Thymus (tissue), 11 donors: ENCODE data around the gene PPP4R4. TPM values are rescaled to one million over a fixed set of nuclear protein-coding genes. Genes with fewer than 3 reads are reported as not detected.

Experiments used
- DNase-seq, 9 donors: peaks; one replicate each; pipeline ENCODE4 v3.0.0-alpha.2; 2013; ENCODE audit warnings: low spot score in 9 of 9, low read depth in 6 of 9, missing footprints in 1 of 9
- H3K27ac ChIP-seq, 2 donors: one replicate each; pipeline ENCODE4 v1.5.1; 2013; ENCODE audit warnings: control low read depth in 1 of 2, low read depth in 1 of 2, low read length in 1 of 2, mild to moderate bottlenecking in 1 of 2, moderate library complexity in 1 of 2
- H3K27me3 ChIP-seq, 2 donors: one replicate each; pipeline ENCODE4 v1.5.1; 2013; ENCODE audit warnings: low read length in 1 of 2; ENCODE audit not compliant: control insufficient read depth in 2 of 2, insufficient read depth in 1 of 2
- H3K36me3 ChIP-seq, 2 donors: one replicate each; pipeline ENCODE4 v1.5.1; 2013; ENCODE audit warnings: low read length in 1 of 2, mild to moderate bottlenecking in 1 of 2, moderate library complexity in 1 of 2; ENCODE audit not compliant: control insufficient read depth in 2 of 2, insufficient read depth in 2 of 2
- H3K4me1 ChIP-seq, 2 donors: one replicate each; pipeline ENCODE4 v1.5.1; 2013; ENCODE audit warnings: low read length in 2 of 2; ENCODE audit not compliant: control insufficient read depth in 2 of 2, insufficient read depth in 2 of 2
- H3K4me3 ChIP-seq, 2 donors: one replicate each; pipeline ENCODE4 v1.5.1; 2013; ENCODE audit warnings: low read length in 2 of 2, control low read depth in 1 of 2, mild to moderate bottlenecking in 1 of 2
- H3K9me3 ChIP-seq, 2 donors: one replicate each; pipeline ENCODE4 v1.5.1; 2013; ENCODE audit warnings: low read length in 1 of 2, mild to moderate bottlenecking in 1 of 2; ENCODE audit not compliant: control insufficient read depth in 2 of 2, insufficient read depth in 1 of 2
- WGBS: extraction: QIAGEN DNeasy Blood & Tissue Kit; methylation state at CpG from one replicate; pipeline ENCODE4 v1.1.7; 2013; 5-methylcytosine and 5-hydroxymethylcytosine counted together
- polyA plus RNA-seq: library from polyadenylated mRNA; stranded (reverse); fragments of 200-250 nt; gene quantifications from one replicate; pipeline ENCODE4 v1.2.3, GENCODE V29; 2013
- total RNA-seq: library from RNA; stranded (reverse); fragments of 120-200 nt; gene quantifications from one replicate; pipeline ENCODE4 v1.2.4, GENCODE V29; 2013
- donor health status: healthy.

PPP4R4 gene
- total and polyA plus RNA-seq, 2 donors = 0.24 to 1.3 TPM

DNA sequence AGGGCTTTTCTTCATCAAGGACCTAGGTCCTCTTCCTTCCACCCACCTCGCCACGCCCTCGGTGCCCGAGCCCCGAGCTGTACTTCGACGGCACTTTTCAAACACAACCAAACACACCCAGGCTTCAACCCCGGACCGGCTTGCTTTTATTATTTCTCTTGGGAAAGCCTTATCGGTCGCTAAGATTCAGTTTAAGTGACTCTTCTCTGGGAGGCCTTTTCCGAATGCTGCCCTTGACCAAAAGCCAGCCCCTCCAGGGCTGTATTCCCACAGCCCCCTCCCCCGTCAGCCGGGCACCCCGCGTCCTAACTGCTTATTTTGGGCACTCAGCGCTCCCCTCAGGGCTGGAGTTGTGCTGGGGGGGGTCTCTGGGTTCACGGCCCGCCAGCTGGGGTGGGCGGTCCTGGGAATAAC lies 644 bp upstream of the PPP4R4 start:
- H3K27me3 ChIP-seq = peaks cover 33 to 58% of the 10 kb centered on the region in 2 donors
- H3K36me3 ChIP-seq = no peaks in the 10 kb centered on the region
- H3K4me1 ChIP-seq = peaks cover 4 to 6% of the 10 kb centered on the region in 2 donors
- H3K9me3 ChIP-seq = no peaks in the 10 kb centered on the region
- DNase-seq = no peak
- peak overlapping the region; percentile 53 to 78 for H3K4me3 ChIP-seq
- peak overlapping the region in 1 of 2 donors; percentile 52 for H3K27ac ChIP-seq
- 2% methylated on average over 20 of the region's 20 CpGs for WGBS

DNA sequence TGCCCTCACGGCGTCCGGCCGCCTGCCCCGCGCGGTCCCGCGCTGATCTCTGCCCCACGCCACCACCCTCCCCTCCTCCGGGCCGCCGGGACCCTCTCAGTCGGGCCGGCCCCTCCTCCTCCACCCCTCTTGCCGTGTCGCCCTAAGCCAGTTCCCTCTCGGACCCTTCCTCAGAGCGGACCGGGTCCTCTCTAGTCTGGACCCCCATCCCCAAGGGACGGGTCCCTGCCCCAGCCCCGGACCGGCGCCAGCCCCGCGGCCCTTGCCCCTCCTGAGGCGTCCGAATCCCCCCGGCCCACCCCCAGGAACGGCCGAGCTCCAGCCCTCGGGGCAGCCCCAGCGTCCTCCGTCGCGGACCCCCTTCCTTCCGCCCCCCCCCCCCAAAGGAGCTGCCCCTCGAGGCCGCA lies 485 bp downstream of the PPP4R4 start:
- peaks cover 35 to 60% of the 10 kb centered on the region in 2 donors for H3K27me3 ChIP-seq
- peak overlapping the region in 1 of 2 donors; percentile 78 for H3K4me3 ChIP-seq
- no peaks in the 10 kb centered on the region for H3K9me3 ChIP-seq
- H3K36me3 ChIP-seq = no peaks in the 10 kb centered on the region
- H3K27ac ChIP-seq = no peak overlapping the region
- peaks cover 4 to 6% of the 10 kb centered on the region in 2 donors for H3K4me1 ChIP-seq
- no peak for DNase-seq
- 3% methylated on average over 38 of the region's 39 CpGs for WGBS

DNA sequence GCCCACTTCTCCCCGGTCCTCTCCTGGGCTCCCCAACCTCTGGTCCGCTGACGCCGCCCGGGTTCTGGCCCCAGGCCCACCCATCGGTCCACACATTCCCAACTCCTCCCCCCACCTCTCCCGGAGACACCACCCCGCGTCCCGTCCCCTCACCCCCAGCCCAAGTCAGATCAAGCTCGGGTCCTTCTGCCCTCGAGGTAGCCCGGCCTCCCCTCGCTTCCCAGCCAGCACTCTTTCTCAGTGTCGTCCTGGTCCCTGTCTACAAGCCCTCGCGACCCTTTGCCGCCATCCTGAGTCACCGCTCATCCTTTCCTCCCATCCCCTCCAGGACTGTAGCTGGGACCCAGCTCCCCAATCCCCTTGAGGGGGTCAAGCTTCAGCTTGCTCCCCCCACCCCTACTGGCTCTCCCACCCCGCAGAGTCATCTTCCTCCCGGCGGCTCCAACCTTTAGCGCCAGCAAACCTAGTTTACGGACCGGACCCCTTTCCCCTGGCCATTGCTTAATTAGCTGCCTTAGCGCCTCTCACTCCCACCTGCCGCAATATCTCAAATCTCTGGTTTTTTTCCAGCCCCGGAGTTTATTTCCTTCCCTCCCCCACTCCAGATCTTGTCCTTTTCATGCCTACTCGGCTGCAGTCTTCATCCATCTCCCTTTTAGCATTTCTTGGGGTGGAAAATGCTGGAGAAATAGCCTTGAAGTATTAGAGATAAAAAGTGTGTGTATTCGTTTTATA lies 1.1 kb downstream of the PPP4R4 start:
- DNase-seq = no peak
- WGBS = 6% methylated on average over 30 of the region's 30 CpGs
- H3K36me3 ChIP-seq = no peaks in the 10 kb centered on the region
- H3K9me3 ChIP-seq = no peaks in the 10 kb centered on the region
- peaks cover 35 to 63% of the 10 kb centered on the region in 2 donors for H3K27me3 ChIP-seq
- peaks cover 4 to 6% of the 10 kb centered on the region in 2 donors for H3K4me1 ChIP-seq
- no peak overlapping the region for H3K27ac ChIP-seq
- peak overlapping the region in 1 of 2 donors; percentile 78 for H3K4me3 ChIP-seq

DNA sequence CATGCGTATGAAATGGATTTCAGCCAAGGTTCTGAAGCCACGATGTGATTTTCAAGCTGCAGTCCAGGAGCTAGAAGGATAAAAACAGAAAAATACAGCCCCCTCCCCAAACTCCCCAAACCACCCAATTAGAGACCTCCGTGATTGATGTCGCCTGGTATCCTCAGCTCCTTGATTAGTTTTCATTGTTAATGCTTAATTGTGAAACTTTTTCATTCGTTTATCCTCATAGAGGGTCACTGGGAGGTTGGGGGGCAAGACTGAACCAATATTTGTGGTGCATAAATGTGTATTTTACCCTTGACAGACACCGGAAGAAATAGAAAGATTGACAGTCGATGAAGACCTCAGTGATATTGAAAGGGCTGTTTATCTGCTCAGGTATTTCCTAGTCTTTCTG lies 1.6 kb downstream of the PPP4R4 start:
- H3K9me3 ChIP-seq = no peaks in the 10 kb centered on the region
- H3K27me3 ChIP-seq = peaks cover 35 to 62% of the 10 kb centered on the region in 2 donors
- H3K27ac ChIP-seq = no peak overlapping the region
- peaks cover 4 to 6% of the 10 kb centered on the region in 2 donors for H3K4me1 ChIP-seq
- H3K4me3 ChIP-seq = no peak overlapping the region
- H3K36me3 ChIP-seq = no peaks in the 10 kb centered on the region
- DNase-seq = no peak
- 36% methylated on average over 7 of the region's 7 CpGs for WGBS

DNA sequence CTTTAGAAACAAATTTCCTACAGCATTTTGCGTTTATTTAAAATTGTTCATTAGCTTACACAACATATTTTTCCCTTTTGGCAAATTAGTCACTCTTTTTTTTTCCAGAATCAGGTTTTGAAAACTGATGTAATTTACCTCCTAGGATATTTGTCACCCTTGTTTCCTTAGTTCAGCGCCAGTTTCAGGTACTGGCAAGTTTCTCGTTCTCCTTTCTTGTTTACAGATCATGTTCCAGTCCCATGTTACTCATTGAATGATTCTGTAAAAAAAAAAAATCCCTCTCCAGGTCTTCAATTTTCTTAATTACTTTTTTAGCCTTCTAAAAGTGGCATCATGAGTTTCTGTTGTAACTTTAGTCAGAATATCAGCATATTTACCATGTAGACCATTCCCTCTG lies 2.7 kb downstream of the PPP4R4 start:
- Histone ChIP-seq H3K27ac (no peak overlapping the region), H3K4me1 (peaks cover 4 to 6% of the 10 kb centered on the region in 2 donors), H3K9me3 (no peaks in the 10 kb centered on the region), H3K36me3 (no peaks in the 10 kb centered on the region), H3K4me3 (no peak overlapping the region), H3K27me3 (peaks cover 33 to 54% of the 10 kb centered on the region in 2 donors)
- 88% methylated on average over 3 of the region's 3 CpGs for WGBS
- no peak for DNase-seq

DNA sequence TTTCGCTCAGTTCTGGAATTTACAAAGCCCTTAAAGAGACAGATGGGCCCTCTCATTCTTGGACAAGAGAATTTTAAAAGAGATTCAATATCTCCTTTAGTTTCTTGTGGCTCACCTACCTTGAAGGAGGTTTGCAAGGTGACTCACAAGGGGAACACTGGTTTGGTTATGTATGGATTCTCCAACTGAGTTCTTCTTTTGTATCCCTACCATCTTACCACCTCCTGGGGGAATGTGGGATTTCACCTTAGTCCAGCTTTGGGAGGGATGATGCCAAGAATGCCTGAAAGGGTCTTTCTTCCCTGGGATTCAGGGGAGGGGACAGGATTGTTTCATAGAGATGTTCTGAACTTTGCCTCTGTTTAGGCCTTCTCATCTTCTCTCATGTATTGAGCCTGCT lies 3.7 kb downstream of the PPP4R4 start:
- WGBS = 96% methylated on average over 1 of the region's 1 CpG
- no peak overlapping the region for H3K27ac ChIP-seq
- H3K9me3 ChIP-seq = no peaks in the 10 kb centered on the region
- peaks cover 4 to 6% of the 10 kb centered on the region in 2 donors for H3K4me1 ChIP-seq
- H3K36me3 ChIP-seq = no peaks in the 10 kb centered on the region
- H3K27me3 ChIP-seq = peaks cover 33 to 47% of the 10 kb centered on the region in 2 donors
- H3K4me3 ChIP-seq = no peak overlapping the region
- no peak for DNase-seq

DNA sequence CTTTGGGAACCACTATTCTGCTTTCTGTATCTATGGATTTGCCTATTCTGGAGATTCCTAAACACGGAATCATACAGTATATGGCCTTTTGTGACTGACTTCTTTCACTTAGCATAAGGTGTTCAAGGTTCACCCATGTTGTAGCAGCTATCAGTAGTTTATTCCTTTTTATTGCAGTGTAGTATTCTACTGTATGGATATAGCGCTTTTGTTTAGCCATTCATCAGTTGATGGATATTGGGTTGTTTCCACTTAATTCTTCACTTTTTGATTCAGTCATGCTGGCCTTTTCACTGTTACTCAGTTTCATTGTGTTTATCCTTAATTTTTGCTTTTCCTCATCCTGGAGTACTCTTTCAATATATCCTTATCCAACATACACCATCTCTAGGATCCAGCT lies 5.1 kb downstream of the PPP4R4 start:
- Histone ChIP-seq H3K36me3 (no peaks in the 10 kb centered on the region), H3K27ac (no peak overlapping the region), H3K4me1 (no peaks in the 10 kb centered on the region), H3K9me3 (no peaks in the 10 kb centered on the region), H3K4me3 (no peak overlapping the region), H3K27me3 (peaks cover 32 to 37% of the 10 kb centered on the region in 2 donors)
- 97% methylated on average over 2 of the region's 2 CpGs for WGBS
- DNase-seq = no peak

DNA sequence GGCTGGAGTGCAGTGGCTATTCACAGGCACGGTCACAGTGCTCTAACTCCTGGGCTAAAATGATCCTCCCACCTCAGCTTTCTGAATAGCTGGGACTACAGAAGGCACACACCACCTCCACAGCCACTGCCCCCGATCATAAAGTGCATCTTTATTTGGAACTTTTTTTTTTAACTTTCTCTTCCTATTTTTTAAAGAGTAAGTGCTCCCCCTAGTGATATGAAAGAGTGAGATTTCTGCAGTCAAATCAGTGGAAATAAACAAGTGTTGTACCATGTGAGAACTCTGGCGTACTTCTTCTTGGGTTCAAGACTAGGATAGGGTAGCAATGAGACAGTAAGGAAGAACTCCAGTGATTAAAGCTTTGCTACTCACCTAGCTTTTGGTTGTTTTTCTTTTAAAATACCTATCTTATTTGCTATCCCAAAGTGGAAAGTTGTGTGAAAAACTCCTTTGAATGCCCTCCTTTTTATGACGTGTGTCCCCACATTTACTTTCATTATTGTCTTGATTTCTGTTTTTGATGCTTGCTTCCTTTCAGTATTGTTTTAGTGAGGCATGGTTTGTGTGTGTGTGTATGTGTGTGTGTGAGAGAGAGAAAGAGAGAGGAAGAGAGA lies 6.6 kb downstream of the PPP4R4 start:
- 18% methylated on average over 4 of the region's 4 CpGs for WGBS
- H3K4me1 ChIP-seq = no peaks in the 10 kb centered on the region
- DNase-seq = peak in 4 of 9 donors; percentile 13 to 61 (median 26)
- H3K36me3 ChIP-seq = no peaks in the 10 kb centered on the region
- no peak overlapping the region for H3K27ac ChIP-seq
- peaks cover 19 to 22% of the 10 kb centered on the region in 2 donors for H3K27me3 ChIP-seq
- no peaks in the 10 kb centered on the region for H3K9me3 ChIP-seq
- H3K4me3 ChIP-seq = no peak overlapping the region

DNA sequence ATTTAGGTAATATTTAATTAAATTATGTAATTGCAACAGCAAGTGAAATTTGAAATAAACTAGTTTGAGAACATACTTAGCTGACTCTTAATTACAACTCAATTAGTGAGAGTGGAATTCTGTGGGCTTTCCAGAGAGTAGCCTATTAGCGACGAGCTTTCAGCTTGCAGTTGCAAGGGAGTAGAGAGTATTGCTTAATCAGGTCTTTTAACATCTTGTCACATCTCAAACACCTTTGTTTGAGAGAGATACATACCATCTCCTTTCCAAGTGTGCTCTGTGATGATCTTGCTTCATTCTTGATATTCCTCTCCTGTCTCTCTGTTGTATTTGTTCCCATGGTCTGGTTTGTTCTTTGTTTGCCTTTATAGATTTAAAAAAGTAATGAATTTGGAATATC lies 7.7 kb downstream of the PPP4R4 start:
- 91% methylated on average over 2 of the region's 2 CpGs for WGBS
- no peaks in the 10 kb centered on the region for H3K9me3 ChIP-seq
- H3K36me3 ChIP-seq = no peaks in the 10 kb centered on the region
- H3K27ac ChIP-seq = no peak overlapping the region
- no peak for DNase-seq
- no peak overlapping the region for H3K4me3 ChIP-seq
- peaks cover 12 to 13% of the 10 kb centered on the region in 2 donors for H3K27me3 ChIP-seq
- no peaks in the 10 kb centered on the region for H3K4me1 ChIP-seq
